H1 (cell line): ENCODE data around the gene SAMD4A. TPM values are rescaled to one million over a fixed set of nuclear protein-coding genes. Genes with fewer than 3 reads are reported as not detected.

Source experiments
- CTCF ChIA-PET: fragments of 300-600 bp; sonication (Branson Sonifier 250); formaldehyde crosslinking; loops from one replicate; lab custom pipeline; 2021; ENCODE audit not compliant: partially characterized antibody; lab: Charles Lee
- POLR2A ChIA-PET: fragments of 300-600 bp; sonication (Branson Sonifier 250); formaldehyde crosslinking; loops from one replicate; lab custom pipeline; 2021; ENCODE audit warnings: inconsistent platforms; ENCODE audit not compliant: partially characterized antibody; lab: Charles Lee
- DNase-seq, 2 experiments: peaks; one replicate each; pipeline versions ENCODE4 v3.0.0 to v3.0.0-alpha.2; 2010 to 2022; ENCODE audit warnings: low spot score in 2 of 2, low read depth in 1 of 2, mixed read lengths in 1 of 2
- FAIRE-seq: peaks from 2 replicates; lab custom pipeline; 2011; peaks lifted over from hg19 to GRCh38; lab: Jason Lieb, UNC
- H2AFZ ChIP-seq: 2 replicates; pipeline ENCODE4 v1.8.1; 2012; ENCODE audit warnings: low read length, inconsistent platforms
- H2AK5ac ChIP-seq: 2 replicates; pipeline ENCODE4 v1.6.1; 2013; ENCODE audit warnings: low read depth, low read length
- H2BK120ac ChIP-seq: replicated peaks from 2 replicates; pipeline ENCODE3; 2013; ENCODE audit warnings: low read depth, low read length, inconsistent platforms
- H2BK12ac ChIP-seq: 2 replicates; pipeline ENCODE4 v1.6.1; 2013; ENCODE audit warnings: low read depth, low read length
- H2BK15ac ChIP-seq: 2 replicates; pipeline ENCODE4 v1.6.1; 2013; ENCODE audit warnings: low read length
- H2BK20ac ChIP-seq: 2 replicates; pipeline ENCODE4 v1.6.1; 2013; ENCODE audit warnings: low read length
- H2BK5ac ChIP-seq: 2 replicates; pipeline ENCODE4 v1.6.1; 2013; ENCODE audit warnings: low read depth, low read length
- H3K14ac ChIP-seq: 2 replicates; pipeline ENCODE4 v1.6.1; 2013; ENCODE audit warnings: inconsistent platforms; ENCODE audit not compliant: insufficient read length
- H3K18ac ChIP-seq: 2 replicates; pipeline ENCODE4 v1.6.1; 2013; ENCODE audit warnings: low read length; ENCODE audit errors: extremely low read depth
- H3K23ac ChIP-seq: 2 replicates; pipeline ENCODE4 v1.6.1; 2013; ENCODE audit warnings: inconsistent platforms; ENCODE audit not compliant: insufficient read length
- H3K23me2 ChIP-seq: 2 replicates; pipeline ENCODE4 v1.6.1; 2013; ENCODE audit warnings: low read depth, low read length
- H3K27ac ChIP-seq: 2 replicates; pipeline ENCODE4 v1.6.1; 2011; ENCODE audit warnings: low read depth, low read length, inconsistent platforms
- H3K27me3 ChIP-seq, 4 experiments: replicated peaks in 1 of 4; 1 replicate in 1 of 4; 2 replicates in 3 of 4; pipeline versions ENCODE4 v1.6.1 to v1.8.1; 2011 to 2013; ENCODE audit warnings: low read length in 3 of 4, mild to moderate bottlenecking in 3 of 4, inconsistent platforms in 2 of 4, mixed read lengths in 2 of 4, moderate library complexity in 1 of 4; ENCODE audit not compliant: control insufficient read depth in 3 of 4, insufficient read depth in 3 of 4; ENCODE audit errors: extremely low read depth in 1 of 4
- H3K36me3 ChIP-seq, 4 experiments: 2 replicates each; pipeline versions ENCODE4 v1.6.1 to v1.8.1; 2011 to 2013; ENCODE audit warnings: mild to moderate bottlenecking in 4 of 4, low read length in 3 of 4, moderate library complexity in 2 of 4, control low read depth in 1 of 4, inconsistent platforms in 1 of 4; ENCODE audit not compliant: insufficient read depth in 4 of 4, control insufficient read depth in 2 of 4
- H3K4ac ChIP-seq: replicated peaks from 2 replicates; pipeline ENCODE3; 2013; ENCODE audit warnings: low read length, low read depth, mixed read lengths, inconsistent platforms; ENCODE audit not compliant: insufficient read length
- H3K4me1 ChIP-seq, 4 experiments: replicated peaks in 1 of 4; 1 replicate in 1 of 4; 2 replicates in 3 of 4; pipeline versions ENCODE4 v1.6.1 to v1.8.1; 2011 to 2013; ENCODE audit warnings: low read length in 3 of 4, inconsistent platforms in 2 of 4, mixed read lengths in 1 of 4; ENCODE audit not compliant: insufficient read depth in 4 of 4, control insufficient read depth in 3 of 4
- H3K4me2 ChIP-seq, 2 experiments: 2 replicates each; pipeline versions ENCODE4 v1.6.1 to v1.8.1; 2011 to 2013; ENCODE audit warnings: low read depth in 2 of 2, low read length in 2 of 2, control low read depth in 1 of 2, inconsistent platforms in 1 of 2, mild to moderate bottlenecking in 1 of 2; ENCODE audit not compliant: insufficient read depth in 1 of 2
- H3K4me3 ChIP-seq, 4 experiments: fragments of 200-600, 300-600 bp in 1 of 4; sonication (generic), shearing (Covaris generic), sonication (Bioruptor Twin) in 1 of 4; 2 replicates each; pipeline versions ENCODE4 v1.5.1 to v1.8.1; 2011 to 2016; ENCODE audit warnings: low read length in 4 of 4, low read depth in 3 of 4, control low read depth in 2 of 4, inconsistent platforms in 2 of 4, mild to moderate bottlenecking in 2 of 4, mixed read lengths in 1 of 4, moderate library complexity in 1 of 4; ENCODE audit not compliant: insufficient read depth in 2 of 4; ENCODE audit errors: extremely low read depth in 1 of 4
- H3K56ac ChIP-seq: replicated peaks from 2 replicates; pipeline ENCODE3; 2013; ENCODE audit warnings: low read depth, mild to moderate bottlenecking, mixed read lengths, low read length, inconsistent platforms; ENCODE audit not compliant: insufficient read length
- H3K79me1 ChIP-seq: 2 replicates; pipeline ENCODE4 v1.6.1; 2013; ENCODE audit warnings: low read depth, low read length, control low read depth
- H3K79me2 ChIP-seq, 2 experiments: 2 replicates each; pipeline versions ENCODE4 v1.6.1 to v1.8.1; 2012 to 2013; ENCODE audit warnings: low read length in 2 of 2, mild to moderate bottlenecking in 2 of 2, inconsistent platforms in 1 of 2; ENCODE audit not compliant: insufficient read depth in 2 of 2, control insufficient read depth in 1 of 2
- H3K9ac ChIP-seq, 4 experiments: replicated peaks in 1 of 4; 1 replicate in 1 of 4; 2 replicates in 3 of 4; pipeline versions ENCODE4 v1.6.1 to v1.8.1; 2011 to 2013; ENCODE audit warnings: low read depth in 3 of 4, low read length in 3 of 4, control low read depth in 2 of 4, mild to moderate bottlenecking in 2 of 4, moderate library complexity in 2 of 4, inconsistent platforms in 1 of 4; ENCODE audit errors: extremely low read depth in 1 of 4
- H3K9me3 ChIP-seq, 2 experiments: 2 replicates each; pipeline versions ENCODE4 v1.6.1 to v1.8.1; 2012 to 2013; ENCODE audit warnings: mild to moderate bottlenecking in 2 of 2, moderate library complexity in 2 of 2, control low read depth in 1 of 2, inconsistent platforms in 1 of 2, low read depth in 1 of 2, low read length in 1 of 2, mixed read lengths in 1 of 2; ENCODE audit not compliant: insufficient read depth in 2 of 2
- H4K20me1 ChIP-seq, 2 experiments: replicated peaks in 1 of 2; 2 replicates each; pipeline versions ENCODE3 to v1.8.1; 2011 to 2013; ENCODE audit warnings: inconsistent platforms in 2 of 2, low read length in 2 of 2, mild to moderate bottlenecking in 1 of 2; ENCODE audit not compliant: insufficient read depth in 2 of 2, control insufficient read depth in 1 of 2
- H4K5ac ChIP-seq: 2 replicates; pipeline ENCODE4 v1.6.1; 2013; ENCODE audit warnings: low read length, low read depth, mixed read lengths, inconsistent platforms; ENCODE audit not compliant: insufficient read length
- H4K8ac ChIP-seq: 2 replicates; pipeline ENCODE4 v1.8.0; 2013; ENCODE audit warnings: mild to moderate bottlenecking, moderate library complexity, low read length, inconsistent platforms; ENCODE audit not compliant: insufficient read depth; ENCODE audit errors: extremely low read depth
- H4K91ac ChIP-seq: replicated peaks from 2 replicates; pipeline ENCODE3; 2013; ENCODE audit warnings: low read length, mixed read lengths, inconsistent platforms; ENCODE audit not compliant: insufficient read length
- CHD2 ChIP-seq: IDR thresholded peaks from 2 replicates; pipeline ENCODE4 v1.6.1; 2012; ENCODE audit warnings: low read length, improper control_type of control experiment
- CTCF ChIP-seq, 3 experiments: IDR thresholded peaks; 1 replicate in 2 of 3; 2 replicates in 1 of 3; pipeline versions ENCODE4 v1.5.1 to v1.6.1; 2011; ENCODE audit warnings: low read length in 3 of 3, mild to moderate bottlenecking in 3 of 3, inconsistent platforms in 2 of 3, low read depth in 1 of 3, moderate library complexity in 1 of 3; ENCODE audit not compliant: insufficient read depth in 1 of 3; ENCODE audit errors: control extremely low read depth in 1 of 3
- EGR1 ChIP-seq: IDR thresholded peaks from 2 replicates; pipeline ENCODE4 v1.6.1; 2011; ENCODE audit warnings: low read depth, low read length, borderline replicate concordance
- FOSL1 ChIP-seq: IDR thresholded peaks from 2 replicates; pipeline ENCODE4 v1.6.1; 2011; ENCODE audit warnings: mild to moderate bottlenecking, low read depth, low read length, moderate library complexity; ENCODE audit not compliant: insufficient read depth
- GTF2F1 ChIP-seq: IDR thresholded peaks from 2 replicates; pipeline ENCODE4 v1.6.1; 2012; ENCODE audit warnings: low read depth, low read length, improper control_type of control experiment, borderline replicate concordance
- KDM4A ChIP-seq: IDR thresholded peaks from one replicate; pipeline ENCODE4 v1.7.1; 2012; ENCODE audit warnings: low read depth, mild to moderate bottlenecking, moderate library complexity, low read length, inconsistent platforms; ENCODE audit not compliant: severe bottlenecking
- PHF8 ChIP-seq: fragments of 200-600 bp; sonication (generic); conservative IDR thresholded peaks from 2 replicates; pipeline ENCODE4 v1.7.1; 2012; ENCODE audit warnings: low read depth, mild to moderate bottlenecking, inconsistent platforms, low read length, moderate library complexity
- POLR2AphosphoS5 ChIP-seq: IDR thresholded peaks from 2 replicates; pipeline ENCODE4 v1.6.1; 2011; ENCODE audit warnings: low read depth, low read length
- RFX5 ChIP-seq: IDR thresholded peaks from 2 replicates; pipeline ENCODE4 v1.6.1; 2011; ENCODE audit warnings: low read depth, low read length, improper control_type of control experiment, borderline replicate concordance
- SAP30 ChIP-seq: fragments of 300-600 bp; sonication (generic); IDR thresholded peaks from 2 replicates; pipeline ENCODE4 v1.7.1; 2012; ENCODE audit warnings: low read length, moderate library complexity, mild to moderate bottlenecking, inconsistent platforms; ENCODE audit not compliant: insufficient read depth, insufficient replicate concordance
- TAF1 ChIP-seq: IDR thresholded peaks from 2 replicates; pipeline ENCODE4 v1.6.1; 2011; ENCODE audit warnings: mild to moderate bottlenecking, low read depth, low read length
- WGBS, 2 experiments: shearing (Covaris generic) in 1 of 2; methylation state at CpG; one replicate each; pipeline versions ENCODE4 v1.1.6 to v1.1.7; 2013 to 2015; ENCODE audit warnings: low lambda C conversion rate in 2 of 2, mixed read lengths in 2 of 2, inconsistent platforms in 1 of 2, low coverage in 1 of 2, missing lambda C conversion rate in 1 of 2; ENCODE audit not compliant: insufficient replicate concordance in 2 of 2, insufficient coverage in 1 of 2, insufficient read length in 1 of 2; ENCODE audit errors: extremely low coverage in 1 of 2, missing lambda C conversion rate in 1 of 2; 5-methylcytosine and 5-hydroxymethylcytosine counted together
- polyA plus RNA-seq, 7 experiments: library from polyadenylated mRNA; depleted of rRNA in 3 of 7; stranded (reverse) in 5 of 7; unstranded in 2 of 7; fragments of >200 nt in 5 of 7; fragments of 200-250 nt in 2 of 7; gene quantifications; 1 replicate in 5 of 7; 2 replicates in 1 of 7; 4 replicates in 1 of 7; pipeline versions ENCODE4 v1.2.1 to v1.2.3, GENCODE V29; 2011 to 2013; ENCODE audit warnings: missing spikeins in 2 of 7, mixed read lengths in 2 of 7
- total RNA-seq: library from RNA; stranded (reverse); fragmentation: NEBNext Ultra II Directional; extraction: Animal tissue kit (Norgen Biotek cat#: 25700); gene quantifications from 2 replicates; pipeline ENCODE4 v1.2.1, GENCODE V29; 2021

The SAMD4A gene
- total and polyA plus RNA-seq, 2 of the 8 experiments (the other 6 are each of a cell fraction or from before 2014, with no cell fraction given): 2.4 to 12.3 TPM

DNA sequence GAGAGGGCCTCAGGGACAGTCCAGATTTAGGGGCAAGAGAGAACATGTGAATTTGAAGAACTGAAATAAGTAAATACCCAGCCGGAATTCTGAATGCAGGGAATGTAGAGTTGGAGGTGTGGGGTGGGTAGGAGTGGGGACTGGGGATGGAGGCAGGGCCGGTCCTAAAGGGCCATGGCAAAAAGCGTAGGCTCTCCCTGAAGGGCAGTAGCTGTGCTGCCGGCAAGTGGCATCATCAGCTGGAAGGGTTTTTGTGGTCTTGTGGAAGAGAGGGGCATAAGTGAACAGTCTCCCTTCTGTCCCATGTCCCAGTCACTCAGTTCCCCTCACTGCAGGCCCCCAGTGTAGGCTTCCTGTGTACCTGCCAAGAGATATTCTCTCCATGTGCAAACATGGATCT is 231.1 kb downstream of the SAMD4A start:
- Histone ChIP-seq H3K4me3 (no peak overlapping the region), H2AK5ac (no peak overlapping the region), H4K91ac (no peak overlapping the region), H2BK12ac (no peak overlapping the region), H3K18ac (no peak overlapping the region), H3K79me1 (no peaks in the 10 kb centered on the region), H2BK5ac (no peak overlapping the region), H2AFZ (no peak overlapping the region), H3K4me1 (no peaks in the 10 kb centered on the region), H3K23ac (no peak overlapping the region), H3K27me3 (no peaks in the 10 kb centered on the region; a peak in 1 of 7 replicates), H3K27ac (no peak overlapping the region), H4K8ac (no peak overlapping the region), H3K14ac (no peak overlapping the region), H3K9ac (no peak overlapping the region), H2BK120ac (no peak overlapping the region), H3K36me3 (no peaks in the 10 kb centered on the region), H3K4me2 (no peak overlapping the region), H2BK15ac (no peak overlapping the region), H3K9me3 (no peaks in the 10 kb centered on the region), H3K79me2 (no peaks in the 10 kb centered on the region), H2BK20ac (no peak overlapping the region), H3K4ac (no peak overlapping the region), H3K23me2 (no peaks in the 10 kb centered on the region; the same call in 1 of the 2 replicates), H4K5ac (no peak overlapping the region), H4K20me1 (no peaks in the 10 kb centered on the region), H3K56ac (no peak overlapping the region)
- ChIA-PET POLR2A (no interaction called here), CTCF (interaction anchor here (0.7 to 1.6 kb wide), 3 partner anchors 24 to 96 kb away, joined by 3 to 5 read pairs (median 3); no protein-coding TSS in a partner anchor)
- TF ChIP-seq CHD2 (no peak), PHF8 (no peak), FOSL1 (no peak), KDM4A (no peak), SAP30 (no peak), EGR1 (no peak), RFX5 (no peak), POLR2AphosphoS5 (no peak), GTF2F1 (no peak), TAF1 (no peak), CTCF (IDR thresholded peaks at IDR 0.05; ENCODE audit: control extremely low read depth in 1 of 3, insufficient read depth in 1 of 3, low read depth in 1 of 3, low read length in 3 of 3) (no peak)
- no peak for FAIRE-seq
- 83% methylated on average over 4 of the region's 4 CpGs; no CpG with 5 or more reads in 1 of the 2 experiments for WGBS, 2 experiments
- DNase-seq: no peak
